ENCODE measurements around the gene IL4R. TPM values are rescaled to one million over a fixed set of nuclear protein-coding genes. Genes with fewer than 3 reads are reported as not detected.
A peak's percentile ranks its signal among the peaks of the same experiment; 100 is the strongest.

The IL4R gene
- total and polyA plus RNA-seq, 10 of the 15 experiments (the other 5 are each of a cell fraction or from before 2014, with no cell fraction given), result 2.6 to 70.4 (median 36.6) TPM

- TF ChIP-seq MAX (IDR thresholded peaks at IDR 0.05; ENCODE audit: low read depth, low read length) (no peak; the same call in 1 of the 2 replicates), EZH2 (IDR thresholded peaks at IDR 0.05; ENCODE audit: borderline replicate concordance, control insufficient read depth, low read depth, low read length) (no peak), ZNF687 (IDR thresholded peaks at IDR 0.05) (peak; percentile 76), NRF1 (conservative IDR thresholded peaks at IDR 0.05; ENCODE audit: low read depth, low read length) (no peak), FOXK2 (IDR thresholded peaks at IDR 0.05) (no peak), CUX1 (IDR thresholded peaks at IDR 0.05; ENCODE audit: insufficient replicate concordance, low read depth, low read length) (peak; percentile 67), ZNF24 (IDR thresholded peaks at IDR 0.05) (peak; percentile 43), HDGF (IDR thresholded peaks at IDR 0.05) (no peak), RCOR1 (conservative IDR thresholded peaks at IDR 0.05; ENCODE audit: low read depth, low read length) (no peak; the same call in none of the 2 replicates), BCL11A (IDR thresholded peaks at IDR 0.05; ENCODE audit: low read depth, low read length) (0 out of 2 replicates have a peak, but pooled peaks have one; percentile 41), NFIC (IDR thresholded peaks at IDR 0.05; ENCODE audit: low read depth, low read length) (peak; percentile 81), RELA (IDR thresholded peaks at IDR 0.05; ENCODE audit: borderline replicate concordance, partially characterized antibody) (no peak), GATAD2B (conservative IDR thresholded peaks at IDR 0.05; ENCODE audit: low read depth) (no peak; the same call in 1 of the 2 replicates), ESRRA (IDR thresholded peaks at IDR 0.05; ENCODE audit: low read length) (no peak), IRF4 (IDR thresholded peaks at IDR 0.05; ENCODE audit: low read depth, low read length) (peak; percentile 35; the same call in 1 of the 2 replicates), BMI1 (IDR thresholded peaks at IDR 0.05; ENCODE audit: borderline replicate concordance) (no peak), SUPT20H (IDR thresholded peaks at IDR 0.05; ENCODE audit: borderline replicate concordance, control insufficient read depth, low read depth, low read length) (no peak), ATF3 (IDR thresholded peaks at IDR 0.05; ENCODE audit: borderline replicate concordance, extremely low read depth, low read depth, low read length) (no peak)
Observed at GRCh38 chr16:27374221-27374803, 60.5 kb downstream of the IL4R start (continued).
